Measurements from ENCODE around the gene SNCG. TPM values are rescaled to one million over a fixed set of nuclear protein-coding genes. Genes with fewer than 3 reads are reported as not detected.

The SNCG gene
- total RNA-seq, 2 experiments from 2014 or later: not detected

GRCh38 chr10:86944471-86944870, 13.9 kb upstream of the SNCG start:
- no peaks in the 10 kb centered on the region for H4K20me1 ChIP-seq (ENCODE audit: insufficient read depth, low read length)
- CTCF ChIA-PET (ENCODE audit: unreplicated experiment): no interaction called here
- DNase-seq (ENCODE audit: low spot score): no peak
- no peak overlapping the region for H3K4me3 ChIP-seq (ENCODE audit: low read depth, low read length, poor library complexity, severe bottlenecking)
- no peak overlapping the region for H3K4me2 ChIP-seq (ENCODE audit: low read length)
- no peak overlapping the region for H3K27ac ChIP-seq (ENCODE audit: low read depth, low read length, poor library complexity, severe bottlenecking)
- BruUV-seq (replicated peaks): no TSS peak
- POLR2A ChIA-PET: no interaction called here
- no peaks in the 10 kb centered on the region for H3K9me3 ChIP-seq (ENCODE audit: low read length)
- TF ChIP-seq CTCF (conservative IDR thresholded peaks at IDR 0.05; ENCODE audit: low read length) (no peak), EZH2phosphoT487 (IDR thresholded peaks at IDR 0.05; ENCODE audit: borderline replicate concordance, low read depth, low read length) (no peak)
- H3K9me2 ChIP-seq (ENCODE audit: insufficient read depth, low read length): no peaks in the 10 kb centered on the region
- no peaks in the 10 kb centered on the region for H3K36me3 ChIP-seq (ENCODE audit: insufficient read depth, low read length)
- intact Hi-C loops (cut with micrococcal nuclease; ENCODE audit: unreplicated experiment): no loop called here
- H2AFZ ChIP-seq (ENCODE audit: low read length): no peak overlapping the region
- H3K79me2 ChIP-seq (ENCODE audit: insufficient read depth, low read depth, low read length): no peaks in the 10 kb centered on the region
- no peaks in the 10 kb centered on the region for H3K4me1 ChIP-seq (ENCODE audit: insufficient read depth, low read length, poor library complexity, severe bottlenecking)

- H3K9me3 ChIP-seq (ENCODE audit: low read length): no peaks in the 10 kb centered on the region
- H3K36me3 ChIP-seq (ENCODE audit: insufficient read depth, low read length): no peaks in the 10 kb centered on the region
- H4K20me1 ChIP-seq (ENCODE audit: insufficient read depth, low read length): no peaks in the 10 kb centered on the region
- intact Hi-C loops (cut with micrococcal nuclease; ENCODE audit: unreplicated experiment): no loop called here
- POLR2A ChIA-PET: no interaction called here
- TF ChIP-seq CTCF (conservative IDR thresholded peaks at IDR 0.05; ENCODE audit: low read length): no peak
- no peak for TF ChIP-seq EZH2phosphoT487 (IDR thresholded peaks at IDR 0.05; ENCODE audit: borderline replicate concordance, low read depth, low read length)
- H3K4me3 ChIP-seq (ENCODE audit: low read depth, low read length, poor library complexity, severe bottlenecking): no peak overlapping the region
- H3K4me1 ChIP-seq (ENCODE audit: insufficient read depth, low read length, poor library complexity, severe bottlenecking): no peaks in the 10 kb centered on the region
- DNase-seq (ENCODE audit: low spot score): no peak
- no peaks in the 10 kb centered on the region for H3K79me2 ChIP-seq (ENCODE audit: insufficient read depth, low read depth, low read length)
- H3K4me2 ChIP-seq (ENCODE audit: low read length): no peak overlapping the region
- no peaks in the 10 kb centered on the region for H3K9me2 ChIP-seq (ENCODE audit: insufficient read depth, low read length)
- no peak overlapping the region for H2AFZ ChIP-seq (ENCODE audit: low read length)
- H3K27ac ChIP-seq (ENCODE audit: low read depth, low read length, poor library complexity, severe bottlenecking): no peak overlapping the region
- no TSS peak for BruUV-seq (replicated peaks)
- CTCF ChIA-PET (ENCODE audit: unreplicated experiment): interaction anchor here (0.6 kb wide), 1 partner anchor 262 kb away, joined by 4 read pairs; no protein-coding TSS in a partner anchor
These were observed 13.5 kb upstream of the SNCG start for GRCh38 chr10:86944907-86945306.

- H3K27ac ChIP-seq (ENCODE audit: low read depth, low read length, poor library complexity, severe bottlenecking): no peak overlapping the region
- H4K20me1 ChIP-seq (ENCODE audit: insufficient read depth, low read length): no peaks in the 10 kb centered on the region
- no peaks in the 10 kb centered on the region for H3K9me2 ChIP-seq (ENCODE audit: insufficient read depth, low read length)
- no peaks in the 10 kb centered on the region for H3K36me3 ChIP-seq (ENCODE audit: insufficient read depth, low read length)
- no peaks in the 10 kb centered on the region for H3K4me1 ChIP-seq (ENCODE audit: insufficient read depth, low read length, poor library complexity, severe bottlenecking)
- H3K79me2 ChIP-seq (ENCODE audit: insufficient read depth, low read depth, low read length): no peaks in the 10 kb centered on the region
- ChIA-PET CTCF (ENCODE audit: unreplicated experiment) (interaction anchor here (0.6 kb wide), 1 partner anchor 261 kb away, joined by 4 read pairs; no protein-coding TSS in a partner anchor), POLR2A (no interaction called here)
- BruUV-seq (replicated peaks): no TSS peak
- H3K9me3 ChIP-seq (ENCODE audit: low read length): no peaks in the 10 kb centered on the region
- TF ChIP-seq EZH2phosphoT487 (IDR thresholded peaks at IDR 0.05; ENCODE audit: borderline replicate concordance, low read depth, low read length): no peak
- H3K4me3 ChIP-seq (ENCODE audit: low read depth, low read length, poor library complexity, severe bottlenecking): no peak overlapping the region
- no peak for DNase-seq (ENCODE audit: low spot score)
- no peak overlapping the region for H2AFZ ChIP-seq (ENCODE audit: low read length)
- no peak overlapping the region for H3K4me2 ChIP-seq (ENCODE audit: low read length)
- intact Hi-C loops (cut with micrococcal nuclease; ENCODE audit: unreplicated experiment): no loop called here
These were observed 12.8 kb upstream of the SNCG start for GRCh38 chr10:86945361-86946212.
